Left ventricle myocardium superior (tissue), 1 donor: ENCODE results near the gene TRIM27. TPM values are rescaled to one million over a fixed set of nuclear protein-coding genes. Genes with fewer than 3 reads are reported as not detected.
"Not testable (repeated sequence)": the region's sequence is repeated elsewhere in the genome, so short reads cannot be mapped to it uniquely, and the experiment has no call there.

Experiments
- ATAC-seq: fragments of 200-7000 bp; cut with Tn5 transposase; one replicate; pipeline ENCODE4 v1.9.1; 2020; ENCODE audit warnings: mild to moderate bottlenecking, moderate library complexity
- DNase-seq: peaks from one replicate; pipeline ENCODE4 v3.0.0-alpha.2; 2020
- intact Hi-C: fragments of 100-400 bp; cut with micrococcal nuclease; formaldehyde crosslinking; loops from one replicate; pipeline ENCODE4 v1.11.0; 2022
- total RNA-seq: library from RNA; stranded (reverse); fragmentation: NEBNext Ultra II Directional; extraction: Animal tissue kit (Norgen Biotek cat#: 25700); gene quantifications from one replicate; pipeline ENCODE4 v1.2.1, GENCODE V29; 2021
- donor health status: DM: no; HTN: yes; CAD: no; lungs with severe emphysema.

The TRIM27 gene
- total RNA-seq, 1 donor from 2014 or later: 19.2 TPM

GRCh38 chr6:28943557-28944411 lies 20.0 kb upstream of the TRIM27 start:
- DNase-seq: peak; percentile 79

GRCh38 chr6:28943223-28943556 lies 19.4 kb upstream of the TRIM27 start:
- ATAC-seq (no peak), DNase-seq (no peak)
- intact Hi-C loops: no loop called here

More at GRCh38 chr6:28943557-28944411, 20.0 kb upstream of the TRIM27 start:
- peak; percentile 66 for ATAC-seq
- intact Hi-C loops: no loop called here

GRCh38 chr6:28941684-28942448 lies 18.1 kb upstream of the TRIM27 start:
- ATAC-seq: no peak
- intact Hi-C loops: no loop called here
- DNase-seq: no peak

GRCh38 chr6:28940858-28941683 lies 17.3 kb upstream of the TRIM27 start:
- peak; percentile 53 for DNase-seq
- intact Hi-C loops: no loop called here
- peak; percentile 86 for ATAC-seq

- DNase-seq (no peak), ATAC-seq (peak; percentile 38)
- intact Hi-C loops: no loop called here
Measured at GRCh38 chr6:28940294-28940857, 16.6 kb upstream of the TRIM27 start.

- intact Hi-C loops: no loop called here
- DNase-seq: no peak
Measured at GRCh38 chr6:28933069-28933468, 9.3 kb upstream of the TRIM27 start.

GRCh38 chr6:28929887-28930620 lies 6.3 kb upstream of the TRIM27 start:
- DNase-seq (no peak), ATAC-seq (no peak)
- intact Hi-C loops: no loop called here

More at GRCh38 chr6:28933069-28933468, 9.3 kb upstream of the TRIM27 start:
- ATAC-seq: no peak

GRCh38 chr6:28929339-28929738 lies 5.6 kb upstream of the TRIM27 start:
- DNase-seq, ATAC-seq, intact Hi-C loops: not testable (repeated sequence)

- DNase-seq (no peak), ATAC-seq (no peak)
- intact Hi-C loops: no loop called here
Measured at GRCh38 chr6:28927846-28928245, 4.1 kb upstream of the TRIM27 start.

- ATAC-seq (peak; percentile 56), DNase-seq (peak; percentile 63)
- intact Hi-C loops: no loop called here
Measured at GRCh38 chr6:28922821-28923317, 916 bp downstream of the TRIM27 start.

GRCh38 chr6:28922004-28922820 lies 1.6 kb downstream of the TRIM27 start:
- intact Hi-C loops: no loop called here
- DNase-seq (no peak), ATAC-seq (no peak)

- DNase-seq (no peak), ATAC-seq (no peak)
- intact Hi-C loops: no loop called here
Measured at GRCh38 chr6:28920281-28920680, 3.5 kb downstream of the TRIM27 start.

- ATAC-seq (no peak), DNase-seq (no peak)
- intact Hi-C loops: no loop called here
Measured at GRCh38 chr6:28914941-28915340, 8.8 kb downstream of the TRIM27 start.

GRCh38 chr6:28910901-28911690 lies 12.7 kb downstream of the TRIM27 start:
- ATAC-seq (no peak), DNase-seq (no peak)
- intact Hi-C loops: no loop called here

- intact Hi-C loops: no loop called here
- ATAC-seq (no peak), DNase-seq (no peak)
Measured at GRCh38 chr6:28907394-28907793, 16.4 kb downstream of the TRIM27 start.

GRCh38 chr6:28906669-28907068 lies 17.1 kb downstream of the TRIM27 start:
- no peak for DNase-seq
- ATAC-seq: no peak
- intact Hi-C loops: no loop called here

- ATAC-seq: no peak
- intact Hi-C loops: no loop called here
- no peak for DNase-seq
Measured at GRCh38 chr6:28903686-28904085, 20.1 kb downstream of the TRIM27 start.
